ENCODE results near the gene TOR1A.
A peak's percentile ranks its signal among the peaks of the same experiment; 100 is the strongest.

TOR1A gene

GRCh38 chr9:129860653-129861446 lies 36.9 kb upstream of the TOR1A start:
- DNase-seq = peak; percentile 63
- H3K27ac Mint-ChIP-seq = peak overlapping the region; percentile 94

GRCh38 chr9:129858167-129858962 lies 34.4 kb upstream of the TOR1A start:
- H3K27ac Mint-ChIP-seq = peak overlapping the region; percentile 55
- no peak for DNase-seq
- H3K4me1 Mint-ChIP-seq (ENCODE audit: low read depth) = peaks cover 73% of the 10 kb centered on the region
- no peak overlapping the region for H3K4me3 Mint-ChIP-seq
- H3K36me3 Mint-ChIP-seq (ENCODE audit: low read depth) = peaks cover 87% of the 10 kb centered on the region
- no peaks in the 10 kb centered on the region for H3K27me3 Mint-ChIP-seq
- H3K9me3 Mint-ChIP-seq = no peaks in the 10 kb centered on the region

More at GRCh38 chr9:129860653-129861446, 36.9 kb upstream of the TOR1A start:
- Mint-ChIP-seq H3K36me3 (ENCODE audit: low read depth) (peaks cover 85% of the 10 kb centered on the region), H3K4me1 (ENCODE audit: low read depth) (peaks cover 67% of the 10 kb centered on the region), H3K4me3 (peak overlapping the region; percentile 38), H3K27me3 (no peaks in the 10 kb centered on the region), H3K9me3 (no peaks in the 10 kb centered on the region)

GRCh38 chr9:129857207-129857606 lies 33.3 kb upstream of the TOR1A start:
- no peak for DNase-seq
- H3K27me3 Mint-ChIP-seq = no peaks in the 10 kb centered on the region
- H3K4me1 Mint-ChIP-seq (ENCODE audit: low read depth) = peaks cover 69% of the 10 kb centered on the region
- H3K27ac Mint-ChIP-seq = peak overlapping the region; percentile 65
- H3K4me3 Mint-ChIP-seq = no peak overlapping the region
- no peaks in the 10 kb centered on the region for H3K9me3 Mint-ChIP-seq
- peaks cover 89% of the 10 kb centered on the region for H3K36me3 Mint-ChIP-seq (ENCODE audit: low read depth)

- no peaks in the 10 kb centered on the region for H3K9me3 Mint-ChIP-seq
- H3K4me1 Mint-ChIP-seq (ENCODE audit: low read depth) = peaks cover 60% of the 10 kb centered on the region
- H3K27ac Mint-ChIP-seq = peak overlapping the region; percentile 85
- DNase-seq = no peak
- H3K4me3 Mint-ChIP-seq = peak overlapping the region; percentile 23
- H3K27me3 Mint-ChIP-seq = no peaks in the 10 kb centered on the region
- peaks cover 98% of the 10 kb centered on the region for H3K36me3 Mint-ChIP-seq (ENCODE audit: low read depth)
Measured at GRCh38 chr9:129854588-129855110, 30.7 kb upstream of the TOR1A start.

GRCh38 chr9:129853614-129854013 lies 29.7 kb upstream of the TOR1A start:
- peaks cover 89% of the 10 kb centered on the region for H3K36me3 Mint-ChIP-seq (ENCODE audit: low read depth)
- no peak for DNase-seq
- H3K4me1 Mint-ChIP-seq (ENCODE audit: low read depth) = peaks cover 58% of the 10 kb centered on the region
- H3K4me3 Mint-ChIP-seq = no peak overlapping the region
- H3K9me3 Mint-ChIP-seq = no peaks in the 10 kb centered on the region
- H3K27me3 Mint-ChIP-seq = no peaks in the 10 kb centered on the region
- peak overlapping the region; percentile 85 for H3K27ac Mint-ChIP-seq

- H3K27ac Mint-ChIP-seq = peak overlapping the region; percentile 31
- DNase-seq = no peak
- no peaks in the 10 kb centered on the region for H3K9me3 Mint-ChIP-seq
- peaks cover 81% of the 10 kb centered on the region for H3K36me3 Mint-ChIP-seq (ENCODE audit: low read depth)
- peaks cover 61% of the 10 kb centered on the region for H3K4me1 Mint-ChIP-seq (ENCODE audit: low read depth)
- no peaks in the 10 kb centered on the region for H3K27me3 Mint-ChIP-seq
- H3K4me3 Mint-ChIP-seq = no peak overlapping the region
Measured at GRCh38 chr9:129852579-129852978, 28.6 kb upstream of the TOR1A start.

- H3K36me3 Mint-ChIP-seq (ENCODE audit: low read depth) = peaks cover 76% of the 10 kb centered on the region
- H3K9me3 Mint-ChIP-seq = no peaks in the 10 kb centered on the region
- no peak overlapping the region for H3K4me3 Mint-ChIP-seq
- no peak for DNase-seq
- no peaks in the 10 kb centered on the region for H3K27me3 Mint-ChIP-seq
- H3K27ac Mint-ChIP-seq = peak overlapping the region; percentile 18
- H3K4me1 Mint-ChIP-seq (ENCODE audit: low read depth) = peaks cover 59% of the 10 kb centered on the region
Measured at GRCh38 chr9:129851821-129852220, 27.9 kb upstream of the TOR1A start.

GRCh38 chr9:129850821-129851550 lies 27.1 kb upstream of the TOR1A start:
- Mint-ChIP-seq H3K4me3 (no peak overlapping the region), H3K27ac (no peak overlapping the region), H3K4me1 (ENCODE audit: low read depth) (peaks cover 54% of the 10 kb centered on the region), H3K9me3 (no peaks in the 10 kb centered on the region), H3K36me3 (ENCODE audit: low read depth) (peaks cover 69% of the 10 kb centered on the region), H3K27me3 (no peaks in the 10 kb centered on the region)
- DNase-seq = no peak

GRCh38 chr9:129849901-129850300 lies 26.0 kb upstream of the TOR1A start:
- Mint-ChIP-seq H3K36me3 (ENCODE audit: low read depth) (peaks cover 61% of the 10 kb centered on the region), H3K4me1 (ENCODE audit: low read depth) (peaks cover 49% of the 10 kb centered on the region), H3K9me3 (no peaks in the 10 kb centered on the region), H3K27me3 (no peaks in the 10 kb centered on the region), H3K27ac (no peak overlapping the region), H3K4me3 (no peak overlapping the region)
- no peak for DNase-seq

GRCh38 chr9:129848712-129849441 lies 24.9 kb upstream of the TOR1A start:
- H3K27ac Mint-ChIP-seq = peak overlapping the region; percentile 11
- H3K27me3 Mint-ChIP-seq = no peaks in the 10 kb centered on the region
- H3K36me3 Mint-ChIP-seq (ENCODE audit: low read depth) = peaks cover 51% of the 10 kb centered on the region
- DNase-seq = no peak
- no peak overlapping the region for H3K4me3 Mint-ChIP-seq
- H3K4me1 Mint-ChIP-seq (ENCODE audit: low read depth) = peaks cover 42% of the 10 kb centered on the region
- H3K9me3 Mint-ChIP-seq = no peaks in the 10 kb centered on the region

GRCh38 chr9:129845373-129845772 lies 21.4 kb upstream of the TOR1A start:
- no peaks in the 10 kb centered on the region for H3K9me3 Mint-ChIP-seq
- H3K36me3 Mint-ChIP-seq (ENCODE audit: low read depth) = peaks cover 30% of the 10 kb centered on the region
- no peak overlapping the region for H3K4me3 Mint-ChIP-seq
- peaks cover 43% of the 10 kb centered on the region for H3K4me1 Mint-ChIP-seq (ENCODE audit: low read depth)
- peak overlapping the region; percentile 38 for H3K27ac Mint-ChIP-seq
- DNase-seq = no peak
- H3K27me3 Mint-ChIP-seq = no peaks in the 10 kb centered on the region

- H3K4me3 Mint-ChIP-seq = no peak overlapping the region
- no peaks in the 10 kb centered on the region for H3K27me3 Mint-ChIP-seq
- no peak for DNase-seq
- peaks cover 71% of the 10 kb centered on the region for H3K4me1 Mint-ChIP-seq (ENCODE audit: low read depth)
- peaks cover 38% of the 10 kb centered on the region for H3K36me3 Mint-ChIP-seq (ENCODE audit: low read depth)
- peak overlapping the region; percentile 15 for H3K27ac Mint-ChIP-seq
- H3K9me3 Mint-ChIP-seq = no peaks in the 10 kb centered on the region
Measured at GRCh38 chr9:129841071-129841470, 17.1 kb upstream of the TOR1A start.

GRCh38 chr9:129840034-129840433 lies 16.1 kb upstream of the TOR1A start:
- no peaks in the 10 kb centered on the region for H3K27me3 Mint-ChIP-seq
- H3K4me3 Mint-ChIP-seq = peak overlapping the region; percentile 27
- peak overlapping the region; percentile 92 for H3K27ac Mint-ChIP-seq
- peaks cover 66% of the 10 kb centered on the region for H3K4me1 Mint-ChIP-seq (ENCODE audit: low read depth)
- no peaks in the 10 kb centered on the region for H3K9me3 Mint-ChIP-seq
- DNase-seq = no peak
- peaks cover 42% of the 10 kb centered on the region for H3K36me3 Mint-ChIP-seq (ENCODE audit: low read depth)
